HG03159 (cell line): ENCODE measurements around the gene ITLN2.
"Not testable (repeated sequence)": the region's sequence is repeated elsewhere in the genome, so short reads cannot be mapped to it uniquely, and the experiment has no call there.

Experiments
- ATAC-seq: cut with Tn5 transposase; IDR thresholded peaks from one replicate; pipeline ENCODE4 v1.9.1; 2021; ENCODE audit warnings: mild to moderate bottlenecking, moderate library complexity; ENCODE audit not compliant: unreplicated experiment

The ITLN2 gene

GRCh38 chr1:160954158-160955104 lies at the start of gene ITLN2:
Gene ITLN2, minus strand, starts transcription at chr1:160954809. Its CDS starts 68 bp downstream, at chr1:160954741.
- peak; percentile 70 for ATAC-seq

DNA sequence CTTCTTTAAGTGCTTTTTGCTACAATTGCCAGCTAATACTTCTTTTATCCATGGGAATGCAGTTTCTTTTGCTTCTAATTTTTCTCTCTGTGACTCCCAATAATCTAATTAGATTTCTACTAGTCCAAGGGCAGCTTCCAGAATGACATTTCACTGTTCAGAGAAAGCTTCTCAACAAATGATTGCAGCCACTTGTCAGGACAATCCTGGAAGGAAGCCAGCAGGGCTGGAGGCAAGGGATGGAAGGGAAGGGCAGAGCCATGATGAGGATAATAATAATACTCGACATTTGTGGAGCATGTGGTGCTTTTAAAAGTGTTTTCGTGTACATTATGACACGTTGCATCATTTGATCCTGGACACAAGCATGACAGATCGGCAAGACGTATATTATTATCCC lies 46.9 kb upstream of the ITLN2 start:
- no peak for ATAC-seq

DNA sequence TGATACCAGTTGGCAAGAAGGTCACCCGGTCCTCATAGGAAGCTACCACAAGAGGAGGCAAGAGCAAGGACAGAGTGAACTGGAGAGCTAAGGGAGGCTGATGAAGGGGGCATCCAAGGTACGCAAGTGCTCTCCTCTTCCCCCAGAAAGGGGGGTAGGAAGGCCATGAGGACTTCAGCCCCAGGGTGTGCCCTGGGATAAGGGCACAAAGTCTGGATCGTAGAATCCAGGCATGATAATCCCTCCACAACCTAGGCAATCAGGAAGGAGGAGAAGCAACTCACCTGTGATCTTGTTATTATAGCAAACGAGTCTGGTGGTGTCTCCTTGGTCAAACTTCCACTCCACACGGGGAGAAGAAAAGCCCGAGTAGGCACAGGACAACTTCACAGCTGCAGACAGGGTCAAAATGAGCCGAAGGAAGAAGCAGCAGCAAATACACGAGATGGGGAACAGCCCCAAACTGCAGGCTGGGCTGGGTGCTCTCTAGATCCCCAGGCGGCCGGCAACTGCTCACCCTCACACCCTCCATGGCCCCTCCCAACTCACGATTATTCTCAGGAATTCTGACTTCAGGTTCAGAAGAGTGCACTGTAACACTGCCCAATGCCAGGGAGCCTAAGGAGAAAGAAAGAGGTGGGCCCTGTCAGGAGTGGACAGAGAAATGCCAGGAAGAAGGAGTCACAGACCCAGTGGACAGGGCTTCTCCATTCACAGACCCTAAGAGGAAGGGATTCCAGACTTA lies 46.3 kb upstream of the ITLN2 start:
- ATAC-seq: no peak

DNA sequence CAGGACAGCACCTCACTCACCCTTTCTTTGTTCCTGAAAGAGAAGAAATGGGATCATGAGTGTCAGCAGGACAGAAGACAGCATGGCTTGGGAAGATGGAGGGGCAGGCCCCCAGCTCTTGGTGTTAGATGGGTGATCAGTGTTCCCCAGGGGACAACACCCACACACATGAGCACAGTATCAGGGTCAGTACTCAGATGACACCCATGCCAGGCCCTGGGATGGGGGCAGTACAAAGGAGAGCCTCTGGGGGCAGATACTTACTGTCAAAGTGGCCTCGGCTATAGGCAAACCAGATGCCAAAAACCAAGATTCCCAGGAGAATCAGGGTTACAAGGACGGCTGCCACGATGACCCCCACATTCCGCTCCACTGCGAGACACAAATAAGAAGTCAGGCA lies 44.8 kb upstream of the ITLN2 start:
- ATAC-seq: no peak

- no peak for ATAC-seq
Observed at GRCh38 chr1:160997323-160998038, 42.9 kb upstream of the ITLN2 start.

DNA sequence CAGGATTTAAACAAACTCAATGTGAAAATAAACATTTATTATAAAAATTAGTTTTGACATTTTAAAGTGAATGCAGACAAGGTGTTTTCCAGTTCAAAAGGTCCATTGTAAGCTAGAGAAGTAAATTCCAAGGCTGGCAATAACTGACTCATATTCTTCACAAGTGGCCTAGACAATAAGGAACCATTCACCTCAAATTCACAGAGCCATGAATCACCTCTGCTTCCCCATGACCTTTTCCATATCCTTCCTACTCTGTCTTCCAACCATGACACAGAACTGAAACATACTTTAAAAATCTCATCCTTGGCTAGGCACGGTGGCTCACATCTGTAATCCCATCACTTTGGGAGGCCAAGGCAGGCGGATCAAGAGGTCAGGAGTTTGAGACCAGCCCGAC lies 41.6 kb upstream of the ITLN2 start:
- no peak for ATAC-seq

DNA sequence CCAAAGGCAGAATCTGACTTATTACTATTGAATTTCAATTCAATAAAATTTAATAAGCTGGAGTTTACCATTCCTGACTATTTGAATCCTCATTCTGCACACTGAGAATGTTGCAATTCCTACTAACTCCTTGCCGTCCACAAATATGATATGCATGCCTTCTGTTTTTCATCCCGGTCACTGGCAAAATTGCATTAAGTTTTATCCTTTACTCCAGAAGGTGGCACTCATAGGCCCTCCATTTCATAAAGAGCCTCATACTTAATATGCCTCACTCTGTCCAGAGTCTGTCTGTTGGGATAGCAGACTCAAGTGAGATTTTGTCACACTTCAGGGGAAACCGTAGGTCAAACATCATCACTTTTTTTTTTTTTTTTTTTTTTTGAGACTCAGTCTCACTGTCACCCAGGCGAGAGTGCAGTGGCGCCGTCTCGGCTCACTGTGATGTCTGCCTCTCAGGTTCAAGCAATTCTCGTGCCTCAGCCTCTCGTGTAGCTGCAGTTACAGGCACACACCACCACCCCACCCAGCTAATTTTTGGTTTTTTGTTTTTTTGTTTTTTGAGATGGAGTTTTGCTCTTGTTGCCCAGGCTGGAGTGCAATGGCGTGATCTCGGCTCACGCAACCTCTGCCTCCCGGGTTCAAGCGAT lies 39.1 kb upstream of the ITLN2 start:
- no peak for ATAC-seq

DNA sequence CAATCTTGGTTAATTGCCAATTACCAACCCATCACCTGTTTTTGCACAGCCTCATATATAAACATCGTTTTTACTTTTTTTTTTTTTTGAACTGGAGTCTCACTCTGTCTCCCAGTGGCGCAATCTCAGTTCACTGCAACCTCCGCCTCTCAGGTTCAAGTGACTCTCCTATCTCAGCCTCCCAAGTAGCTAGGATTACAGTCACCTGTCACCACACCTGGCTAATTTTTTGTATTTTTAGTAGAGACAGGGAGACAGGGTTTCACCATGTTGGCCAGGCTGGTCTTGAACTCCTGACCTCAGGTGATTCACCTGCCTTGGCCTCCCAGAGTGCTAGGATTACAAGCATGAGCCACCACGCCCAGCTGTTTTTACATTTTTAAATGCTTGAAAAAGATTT lies 37.4 kb upstream of the ITLN2 start:
- ATAC-seq: not testable (repeated sequence)

DNA sequence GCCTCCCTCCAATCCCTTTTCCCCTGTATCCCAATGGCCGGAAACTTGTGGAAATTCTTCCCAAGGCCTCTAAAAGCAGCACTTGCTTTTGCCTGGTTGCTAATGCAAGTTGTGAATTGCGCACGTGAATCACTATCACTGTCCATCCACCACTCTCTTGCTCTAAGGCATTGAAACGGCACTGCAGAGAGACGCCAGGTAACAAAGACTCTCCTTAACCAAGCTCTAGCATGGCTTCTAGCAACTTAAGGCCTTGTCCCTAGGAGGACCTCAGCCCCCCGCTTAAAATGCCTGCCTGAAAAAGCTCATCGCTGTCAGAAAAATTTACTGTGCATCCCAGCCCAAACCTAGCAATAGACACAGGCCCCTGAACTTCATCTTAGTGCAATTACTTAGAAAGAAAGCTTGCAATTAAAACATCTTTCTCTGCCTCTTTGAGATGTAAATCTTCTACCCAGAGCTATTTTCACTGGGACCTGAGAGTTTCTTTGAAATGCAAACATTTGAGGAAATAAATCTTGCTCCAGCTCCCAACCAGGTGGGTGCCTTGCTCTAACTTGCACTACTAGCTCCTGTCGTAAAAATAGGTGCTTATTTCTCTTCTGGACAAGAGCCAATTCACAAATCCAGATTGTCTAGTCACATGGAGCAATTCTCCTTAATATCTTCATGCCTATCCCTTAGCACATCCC lies 32.9 kb upstream of the ITLN2 start:
- ATAC-seq: no peak

- no peak for ATAC-seq
Observed at GRCh38 chr1:160985723-160986122, 31.1 kb upstream of the ITLN2 start.

DNA sequence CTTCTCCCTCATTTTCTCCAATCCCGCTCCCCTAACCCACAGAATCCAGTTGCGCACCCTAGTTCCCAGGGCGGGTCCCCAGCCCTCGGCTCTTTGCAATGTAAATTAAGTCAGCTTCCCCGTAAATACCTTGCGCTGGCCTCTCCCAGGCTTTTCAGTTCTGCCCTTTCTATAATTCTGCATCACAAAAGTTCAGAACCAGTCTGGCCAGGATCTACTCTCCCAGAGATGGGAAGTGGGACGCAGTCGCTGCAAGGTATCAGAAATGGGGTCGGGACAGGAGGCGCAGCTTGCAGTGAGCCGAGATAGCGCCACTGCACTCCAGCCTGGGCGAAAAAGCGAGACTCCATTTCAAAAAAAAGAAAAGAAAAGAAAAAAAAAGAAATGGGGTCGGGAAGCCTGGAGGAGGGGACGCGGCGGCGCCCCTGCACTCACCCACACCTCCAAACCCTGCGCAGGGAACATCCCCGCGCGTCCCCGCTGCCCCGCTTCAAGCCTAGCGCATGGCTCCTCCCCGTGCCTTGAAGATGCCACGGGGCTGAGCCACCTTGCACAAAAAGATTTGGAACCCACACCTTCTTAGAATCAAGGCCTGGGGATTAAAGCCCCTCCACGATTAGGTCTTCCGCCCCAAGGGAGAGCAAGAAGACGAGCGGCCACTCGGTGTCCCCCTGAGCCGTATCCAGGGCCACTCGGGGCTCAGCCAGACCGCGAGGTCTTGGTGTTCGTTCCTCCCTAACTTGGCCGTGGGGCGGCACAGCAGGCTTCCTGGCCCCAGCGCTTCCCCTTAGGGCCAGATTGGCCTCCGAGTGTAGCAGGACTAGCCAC lies 27.2 kb upstream of the ITLN2 start:
- ATAC-seq: no peak

- ATAC-seq: no peak
Observed at GRCh38 chr1:160979286-160979685, 24.7 kb upstream of the ITLN2 start.

DNA sequence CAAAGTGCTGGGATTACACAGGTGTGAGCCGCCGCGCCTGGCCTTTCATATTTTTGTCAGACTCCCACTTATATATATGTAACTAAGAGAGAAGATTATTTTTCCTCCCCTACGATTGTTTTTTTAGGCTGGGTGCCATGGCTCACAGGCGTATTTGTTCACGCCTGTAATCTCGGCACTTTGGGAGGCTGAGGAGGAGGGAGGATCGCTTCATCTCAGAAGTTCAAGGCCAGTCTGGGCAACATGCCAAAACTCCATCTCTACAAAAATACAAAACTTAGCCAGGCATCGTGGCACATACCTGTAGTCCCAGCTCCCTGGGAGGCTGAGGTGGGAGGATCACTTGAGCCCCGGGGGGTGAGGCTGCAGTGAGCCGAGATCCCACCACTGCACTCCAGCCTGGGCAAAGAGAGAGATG lies 23.9 kb upstream of the ITLN2 start:
- ATAC-seq: no peak

DNA sequence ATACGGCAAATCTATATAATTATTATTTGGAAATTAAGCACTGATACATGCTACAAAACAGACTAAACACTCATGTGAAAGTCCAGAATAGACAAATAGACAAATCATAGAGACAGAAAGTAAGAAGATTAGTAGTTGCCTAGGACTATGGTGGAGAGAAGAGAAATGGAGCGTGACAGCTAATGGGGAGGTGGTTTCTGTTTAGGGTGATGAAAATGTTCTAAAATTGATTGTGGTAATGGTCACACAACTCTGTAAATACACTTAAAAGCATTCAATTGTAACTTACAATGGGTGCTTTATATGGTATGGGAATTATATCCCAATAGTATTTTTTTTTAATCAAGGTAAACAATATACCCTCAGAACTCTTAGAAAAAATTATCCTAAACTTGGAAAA lies 20.4 kb upstream of the ITLN2 start:
- no peak for ATAC-seq

DNA sequence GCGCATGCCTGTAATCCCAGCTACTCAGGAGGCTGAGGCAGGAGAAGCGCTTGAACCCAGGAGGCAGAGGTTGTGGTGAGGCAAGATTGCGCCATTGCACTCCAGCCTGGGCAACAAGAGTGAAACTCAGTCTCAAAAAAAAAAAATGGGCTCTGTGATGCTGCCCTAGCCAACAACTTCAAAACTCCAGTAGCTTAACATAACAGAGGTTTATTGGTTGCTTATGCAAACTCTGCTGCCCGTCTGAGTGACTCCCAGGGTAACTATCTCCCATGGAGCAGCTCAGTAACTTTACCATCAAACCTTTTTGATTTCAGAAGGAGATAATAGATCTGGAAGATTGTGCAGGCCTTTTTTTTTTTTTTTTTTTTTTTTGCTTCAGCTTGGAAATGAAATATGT lies 18.9 kb upstream of the ITLN2 start:
- no peak for ATAC-seq

DNA sequence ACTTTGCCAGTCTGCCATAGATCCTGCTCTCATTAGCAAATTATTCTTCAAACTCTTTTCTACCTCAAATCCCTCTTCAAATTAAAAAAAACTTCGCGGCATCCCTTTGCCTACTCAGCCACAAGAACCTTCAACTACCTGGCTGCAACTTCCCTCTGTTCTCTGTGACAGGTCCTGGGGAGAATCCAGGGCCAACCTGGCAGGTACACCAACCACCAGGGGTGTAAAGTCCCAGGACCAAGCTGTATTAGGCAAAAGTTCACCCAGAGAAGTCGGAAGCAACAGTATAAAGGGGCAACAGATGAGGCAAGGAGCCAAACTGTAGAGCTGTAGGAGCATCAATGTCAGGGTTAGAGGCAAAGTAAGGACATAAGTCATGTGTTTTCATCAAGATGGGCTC lies 18.3 kb upstream of the ITLN2 start:
- ATAC-seq: no peak

GRCh38 chr1:160971618-160972056 lies 17.0 kb upstream of the ITLN2 start:
- ATAC-seq: no peak

DNA sequence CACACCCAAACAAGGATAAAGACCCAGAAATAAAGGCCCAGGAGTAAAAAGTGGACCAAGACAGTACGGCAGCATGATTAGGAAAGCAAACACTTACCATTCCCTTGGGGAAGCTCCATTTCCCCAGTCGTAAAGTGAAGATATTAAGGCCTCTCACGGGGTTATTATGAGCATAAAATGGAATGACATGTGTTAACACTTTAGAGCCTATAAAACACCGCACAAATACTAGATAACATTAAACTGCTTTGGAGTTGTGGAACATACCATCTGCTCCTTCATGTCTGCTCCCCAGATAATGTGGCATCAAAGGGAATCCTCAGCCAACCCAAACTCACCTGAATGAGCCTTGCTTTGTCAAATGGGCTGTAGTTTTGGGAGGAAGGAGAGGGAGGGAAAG lies 8.9 kb upstream of the ITLN2 start:
- ATAC-seq: no peak

DNA sequence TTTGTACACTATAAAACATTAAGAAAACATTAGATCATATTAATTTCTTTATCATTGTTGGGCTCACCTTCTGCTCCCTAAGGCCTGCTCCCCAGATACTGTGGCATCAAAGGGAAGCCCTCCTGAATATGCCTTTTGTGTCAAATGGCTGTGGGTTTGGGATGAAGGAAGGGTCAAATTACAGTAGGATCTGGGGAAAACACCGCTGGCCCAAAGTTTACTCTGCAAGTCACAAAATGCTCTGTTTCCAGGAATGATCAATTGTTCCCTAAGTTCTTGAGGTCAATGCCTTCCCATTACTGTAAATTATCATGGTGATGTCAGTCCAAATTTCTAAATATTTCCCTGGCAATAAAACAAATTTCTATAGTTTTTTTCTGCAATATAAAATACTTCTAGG lies 6.8 kb upstream of the ITLN2 start:
- no peak for ATAC-seq
